K562 (cell line): ENCODE measurements around the gene RNASEH2A. TPM values are rescaled to one million over a fixed set of nuclear protein-coding genes. Genes with fewer than 3 reads are reported as not detected.

Source experiments
- ADNP ChIP-seq: fragments of 200-800 bp; sonication (Bioruptor generic); IDR thresholded peaks from 2 replicates; pipeline ENCODE4 v1.6.1; 2016; ENCODE audit warnings: missing genetic modification characterization, missing compliant biosample characterization
- ARID3A ChIP-seq: IDR thresholded peaks from 2 replicates; pipeline ENCODE4 v1.6.1; 2012; ENCODE audit warnings: low read depth, low read length, improper control_type of control experiment, borderline replicate concordance
- ATF7 ChIP-seq: fragments of 450-650 bp; IDR thresholded peaks from 2 replicates; pipeline ENCODE4 v1.7.1; 2014; ENCODE audit warnings: mild to moderate bottlenecking, moderate library complexity
- CREBBP ChIP-seq: IDR thresholded peaks from one replicate; pipeline ENCODE4 v1.6.1; 2012; ENCODE audit warnings: low read depth, mild to moderate bottlenecking, control low read depth, inconsistent platforms, low read length
- ELF1 ChIP-seq: fragments of 200-800 bp; sonication (Bioruptor generic); IDR thresholded peaks from 2 replicates; pipeline ENCODE4 v1.6.1; 2016; ENCODE audit warnings: missing genetic modification characterization, missing compliant biosample characterization
- HNRNPLL ChIP-seq: fragments of 200-400 bp; formaldehyde crosslinking; IDR thresholded peaks from 2 replicates; pipeline ENCODE4 v1.6.1; 2017; ENCODE audit warnings: low read length, low read depth, mild to moderate bottlenecking; ENCODE audit not compliant: poor library complexity, severe bottlenecking
- IRF9 ChIP-seq: fragments of 450-650 bp; IDR thresholded peaks from 2 replicates; pipeline ENCODE4 v1.6.1; 2016; ENCODE audit warnings: missing biosample characterization, missing genetic modification characterization
- KHSRP ChIP-seq: fragments of 450-650 bp; IDR thresholded peaks from 2 replicates; pipeline ENCODE4 v1.6.1; 2017
- MNT ChIP-seq, 2 experiments: fragments of 450-650 bp; conservative IDR thresholded peaks; 2 replicates each; pipeline ENCODE4 v1.6.1; 2017; ENCODE audit warnings: mild to moderate bottlenecking in 2 of 2, moderate library complexity in 2 of 2
- SUPT5H ChIP-seq: fragments of 450-650 bp; IDR thresholded peaks from 2 replicates; pipeline ENCODE4 v1.6.1; 2016
- TAF15 ChIP-seq: fragments of 200-400 bp; formaldehyde crosslinking; IDR thresholded peaks from 2 replicates; pipeline ENCODE4 v1.6.1; 2017; ENCODE audit warnings: mild to moderate bottlenecking, low read depth, low read length, moderate library complexity
- ZBTB9 ChIP-seq: fragments of 450-650 bp; formaldehyde crosslinking; IDR thresholded peaks from 2 replicates; pipeline ENCODE4 v1.4.0; 2020; ENCODE audit warnings: mild to moderate bottlenecking, moderate library complexity
- ZNF518B ChIP-seq: fragments of 250-450 bp; sonication (Bioruptor Pico); IDR thresholded peaks from 2 replicates; pipeline ENCODE4 v1.5.0; 2021; ENCODE audit warnings: mild to moderate bottlenecking, moderate library complexity
- polyA plus RNA-seq, 8 experiments: library from polyadenylated mRNA; depleted of rRNA in 4 of 8; stranded (reverse) in 5 of 8; unstranded in 3 of 8; fragments of >200 nt; fragmentation: Nextera tagmentation in 2 of 8; fragmentation: Illumina TruSeq in 1 of 8; extraction: Ambion mirVana in 2 of 8; extraction: Trizol in 1 of 8; gene quantifications; 2 replicates each; pipeline versions ENCODE4 v1.2.1 to v1.2.3, GENCODE V29; 2011 to 2014; ENCODE audit warnings: inconsistent platforms in 1 of 8, missing spikeins in 1 of 8
- total RNA-seq, 7 experiments: library from RNA; depleted of rRNA in 6 of 7; stranded (reverse); fragments of >200 nt in 6 of 7; fragmentation: Illumina TruSeq in 2 of 7; extraction: Trizol in 2 of 7; gene quantifications; 2 replicates each; pipeline versions ENCODE4 v1.2.1 to v1.2.3, GENCODE V29; 2011 to 2021; ENCODE audit warnings: low replicate concordance in 1 of 7

RNASEH2A gene
- total and polyA plus RNA-seq, 9 of the 15 experiments (the other 6 are each of a cell fraction or from before 2014, with no cell fraction given) = 22.3 to 78.0 (median 61.7) TPM

- TF ChIP-seq ZNF518B = no peak
- peak; percentile 28; the same call in 1 of the 2 replicates for TF ChIP-seq SUPT5H
- TF ChIP-seq ZBTB9 = 0 out of 2 replicates have a peak, but pooled peaks have one; percentile 36
- TF ChIP-seq ELF1 (tag) = peak; percentile 79
- TF ChIP-seq ADNP (tag) = no peak
- no peak for TF ChIP-seq CREBBP
- TF ChIP-seq MNT (conservative IDR thresholded peaks at IDR 0.05) = peak; percentile 58 to 75; a peak in 3 of 4 replicates
- TF ChIP-seq HNRNPLL = peak; percentile 38
- TF ChIP-seq ATF7 = peak; percentile 38; the same call in 1 of the 2 replicates
- TF ChIP-seq ARID3A = no peak
- TF ChIP-seq TAF15 = peak; percentile 82
- no peak for TF ChIP-seq KHSRP
- no peak for TF ChIP-seq IRF9 (tag)
Measured at GRCh38 chr19:12792051-12792852, 14.1 kb upstream of the RNASEH2A start (continued).
